ENCODE measurements around the gene EMX2.

The EMX2 gene

GRCh38 chr10:117545141-117546019 is 2.8 kb downstream of the EMX2 start:
- DNase-seq: no peak

GRCh38 chr10:117546020-117546580 is 3.6 kb downstream of the EMX2 start:
- DNase-seq: no peak

GRCh38 chr10:117546581-117547015 is 4.1 kb downstream of the EMX2 start:
- no peak for DNase-seq

- no peak for DNase-seq
Observed at GRCh38 chr10:117547016-117547715, 4.6 kb downstream of the EMX2 start.

- DNase-seq: no peak
Observed at GRCh38 chr10:117547716-117548668, 5.4 kb downstream of the EMX2 start.

- DNase-seq: no peak
Observed at GRCh38 chr10:117549100-117549585, 6.6 kb downstream of the EMX2 start.

- no peak for DNase-seq
Observed at GRCh38 chr10:117550076-117550475, 7.5 kb downstream of the EMX2 start.

- no peak for DNase-seq
Observed at GRCh38 chr10:117550599-117551329, 8.2 kb downstream of the EMX2 start.

- DNase-seq: no peak
Observed at GRCh38 chr10:117551330-117552155, 9.0 kb downstream of the EMX2 start.

- no peak for DNase-seq
Observed at GRCh38 chr10:117552156-117552631, 9.6 kb downstream of the EMX2 start.

GRCh38 chr10:117552701-117553141 is 10.2 kb downstream of the EMX2 start:
- no peak for DNase-seq

- DNase-seq: no peak
Observed at GRCh38 chr10:117553142-117553814, 10.7 kb downstream of the EMX2 start.

GRCh38 chr10:117553815-117554172 is 11.2 kb downstream of the EMX2 start:
- no peak for DNase-seq

GRCh38 chr10:117554241-117554814 is 11.8 kb downstream of the EMX2 start:
- DNase-seq: no peak

- DNase-seq: no peak
Observed at GRCh38 chr10:117555017-117555416, 12.5 kb downstream of the EMX2 start.

- DNase-seq: no peak
Observed at GRCh38 chr10:117555863-117556262, 13.3 kb downstream of the EMX2 start.

GRCh38 chr10:117556356-117556755 is 13.8 kb downstream of the EMX2 start:
- DNase-seq: no peak

- no peak for DNase-seq
Observed at GRCh38 chr10:117559712-117560111, 17.2 kb downstream of the EMX2 start.

GRCh38 chr10:117560942-117561341 is 18.4 kb downstream of the EMX2 start:
- DNase-seq: no peak

GRCh38 chr10:117562220-117562619 is 19.7 kb downstream of the EMX2 start:
- no peak for DNase-seq
